IMR-90 (cell line): Measurements from ENCODE around the gene GALNT9. TPM values are rescaled to one million over a fixed set of nuclear protein-coding genes. Genes with fewer than 3 reads are reported as not detected.

Source experiments
- ATAC-seq: fragments of 200-7000 bp; cut with Tn5 transposase; 2 replicates; pipeline ENCODE4 v1.9.1; 2020; ENCODE audit warnings: low read depth, mild to moderate bottlenecking, moderate library complexity
- BruUV-seq: library from RNA; stranded (reverse); fragments of 400-500 nt; replicated peaks from 2 replicates; lab custom pipeline; 2021; lab: Mats Ljungman, UMichigan
- CTCF ChIA-PET: fragments of 300-600 bp; formaldehyde crosslinking; extraction: SDS; loops from one replicate; lab custom pipeline; 2021; ENCODE audit warnings: antibody characterized with exemption; lab: Yijun Ruan, JAX
- POLR2A ChIA-PET: fragments of 300-600 bp; sonication (Branson Sonifier 250); formaldehyde crosslinking; loops from one replicate; lab custom pipeline; 2022; ENCODE audit warnings: antibody characterized with exemption; ENCODE audit not compliant: unreplicated experiment; lab: Charles Lee
- DNase-seq: peaks from one replicate; pipeline ENCODE4 v3.0.0; 2013
- H2AFZ ChIP-seq: replicated peaks from 2 replicates; pipeline ENCODE3; 2013; ENCODE audit warnings: low read length, mild to moderate bottlenecking; ENCODE audit not compliant: poor library complexity
- H2AK5ac ChIP-seq: 2 replicates; pipeline ENCODE4 v1.6.1; 2013; ENCODE audit warnings: low read depth, low read length, inconsistent platforms
- H2AK9ac ChIP-seq: replicated peaks from 2 replicates; pipeline ENCODE3; 2013; ENCODE audit warnings: mild to moderate bottlenecking, low read depth, low read length, moderate library complexity; ENCODE audit not compliant: poor library complexity
- H2BK120ac ChIP-seq: 2 replicates; pipeline ENCODE4 v1.6.1; 2013; ENCODE audit warnings: low read depth, low read length, inconsistent platforms
- H2BK15ac ChIP-seq: 3 replicates; pipeline ENCODE4 v1.6.1; 2013; ENCODE audit warnings: low read depth, low read length, inconsistent platforms
- H2BK20ac ChIP-seq: 2 replicates; pipeline ENCODE4 v1.6.1; 2013; ENCODE audit warnings: low read depth, mild to moderate bottlenecking, inconsistent platforms, low read length, moderate library complexity
- H2BK5ac ChIP-seq: 2 replicates; pipeline ENCODE4 v1.6.1; 2013; ENCODE audit warnings: mild to moderate bottlenecking, low read depth, low read length, inconsistent platforms; ENCODE audit not compliant: poor library complexity, severe bottlenecking
- H3K14ac ChIP-seq: replicated peaks from 2 replicates; pipeline ENCODE4 v1.6.1; 2013; ENCODE audit warnings: low read depth, low read length, inconsistent platforms
- H3K18ac ChIP-seq: 2 replicates; pipeline ENCODE4 v1.6.1; 2013; ENCODE audit warnings: low read depth, low read length, control low read depth
- H3K23ac ChIP-seq: 2 replicates; pipeline ENCODE4 v1.6.1; 2013; ENCODE audit warnings: low read depth, low read length, inconsistent platforms
- H3K27ac ChIP-seq: 2 replicates; pipeline ENCODE4 v1.5.1; 2013; ENCODE audit warnings: mild to moderate bottlenecking, control low read depth, low read length; ENCODE audit not compliant: insufficient read depth
- H3K27me3 ChIP-seq: 2 replicates; pipeline ENCODE4 v1.6.1; 2013; ENCODE audit warnings: low read length; ENCODE audit not compliant: control insufficient read depth, insufficient read depth
- H3K36me3 ChIP-seq: 2 replicates; pipeline ENCODE4 v1.6.1; 2013; ENCODE audit warnings: low read length, mixed read lengths; ENCODE audit not compliant: control insufficient read depth, insufficient read depth
- H3K4ac ChIP-seq: 2 replicates; pipeline ENCODE4 v1.6.1; 2013; ENCODE audit warnings: low read depth, low read length, inconsistent platforms
- H3K4me1 ChIP-seq: 2 replicates; pipeline ENCODE4 v1.6.1; 2013; ENCODE audit warnings: low read length, mixed read lengths; ENCODE audit not compliant: control insufficient read depth, insufficient read depth
- H3K4me2 ChIP-seq: 2 replicates; pipeline ENCODE4 v1.6.1; 2013; ENCODE audit warnings: low read depth, mild to moderate bottlenecking, control low read depth, low read length, moderate library complexity
- H3K4me3 ChIP-seq: 2 replicates; pipeline ENCODE4 v1.5.1; 2013; ENCODE audit warnings: low read depth, mild to moderate bottlenecking, control low read depth, low read length, moderate library complexity; ENCODE audit not compliant: insufficient read depth
- H3K56ac ChIP-seq: 2 replicates; pipeline ENCODE4 v1.6.1; 2013; ENCODE audit warnings: low read length, inconsistent platforms; ENCODE audit not compliant: insufficient read depth; ENCODE audit errors: extremely low read depth
- H3K79me1 ChIP-seq, 2 experiments: 2 replicates each; pipeline ENCODE4 v1.6.1; 2013; ENCODE audit warnings: low read length in 2 of 2, inconsistent platforms in 1 of 2, low read depth in 1 of 2
- H3K9ac ChIP-seq: 2 replicates; pipeline ENCODE4 v1.6.1; 2013; ENCODE audit warnings: low read depth, low read length, control low read depth
- H3K9me1 ChIP-seq: 2 replicates; pipeline ENCODE4 v1.6.1; 2013; ENCODE audit warnings: low read length, inconsistent platforms; ENCODE audit not compliant: insufficient read depth
- H3K9me3 ChIP-seq: 2 replicates; pipeline ENCODE4 v1.6.1; 2013; ENCODE audit warnings: low read length; ENCODE audit not compliant: control insufficient read depth, insufficient read depth
- H4K20me1 ChIP-seq: 2 replicates; pipeline ENCODE4 v1.6.1; 2013; ENCODE audit warnings: low read length, inconsistent platforms; ENCODE audit not compliant: insufficient read depth
- H4K5ac ChIP-seq: 2 replicates; pipeline ENCODE4 v1.6.1; 2013; ENCODE audit warnings: mild to moderate bottlenecking, low read depth, low read length, control low read depth
- H4K8ac ChIP-seq, 2 experiments: 2 replicates each; pipeline ENCODE4 v1.6.1; 2013; ENCODE audit warnings: low read depth in 2 of 2, low read length in 2 of 2, control low read depth in 1 of 2, inconsistent platforms in 1 of 2
- H4K91ac ChIP-seq: 2 replicates; pipeline ENCODE4 v1.6.1; 2013; ENCODE audit warnings: low read depth, low read length, inconsistent platforms; ENCODE audit not compliant: insufficient read depth
- BHLHE40 ChIP-seq: fragments of 150-350 bp; IDR thresholded peaks from 2 replicates; pipeline ENCODE4 v1.6.1; 2016; ENCODE audit warnings: mild to moderate bottlenecking, low read depth, low read length
- CEBPB ChIP-seq: IDR thresholded peaks from 2 replicates; pipeline ENCODE4 v1.6.1; 2012; ENCODE audit warnings: low read depth, low read length, improper control_type of control experiment
- CHD1 ChIP-seq: IDR thresholded peaks from 2 replicates; pipeline ENCODE4 v1.6.1; 2012; ENCODE audit warnings: low read depth, low read length, improper control_type of control experiment
- CTCF ChIP-seq: conservative IDR thresholded peaks from 2 replicates; pipeline ENCODE4 v1.5.1; 2012; ENCODE audit warnings: mild to moderate bottlenecking, low read depth, low read length, improper control_type of control experiment
- FOS ChIP-seq: fragments of 150-350 bp; IDR thresholded peaks from 2 replicates; pipeline ENCODE4 v1.6.1; 2016; ENCODE audit warnings: low read depth, low read length
- MAFK ChIP-seq: IDR thresholded peaks from 2 replicates; pipeline ENCODE4 v1.6.1; 2012; ENCODE audit warnings: low read depth, low read length, improper control_type of control experiment
- MAZ ChIP-seq: IDR thresholded peaks from 2 replicates; pipeline ENCODE4 v1.6.1; 2012; ENCODE audit warnings: low read depth, mild to moderate bottlenecking, low read length, improper control_type of control experiment, moderate library complexity, borderline replicate concordance
- MXI1 ChIP-seq: IDR thresholded peaks from 2 replicates; pipeline ENCODE4 v1.6.1; 2012; ENCODE audit warnings: low read depth, mild to moderate bottlenecking, low read length, moderate library complexity, borderline replicate concordance
- NFE2L2 ChIP-seq: fragments of 150-350 bp; IDR thresholded peaks from 2 replicates; pipeline ENCODE4 v1.6.1; 2016; ENCODE audit warnings: low read depth, mild to moderate bottlenecking, low read length
- POLR2A ChIP-seq: IDR thresholded peaks from 2 replicates; pipeline ENCODE4 v1.6.1; 2012; ENCODE audit warnings: mild to moderate bottlenecking, low read depth, low read length
- RAD21 ChIP-seq: IDR thresholded peaks from 2 replicates; pipeline ENCODE4 v1.6.1; 2012; ENCODE audit warnings: low read length, improper control_type of control experiment
- RCOR1 ChIP-seq: IDR thresholded peaks from 2 replicates; pipeline ENCODE4 v1.6.1; 2012; ENCODE audit warnings: mild to moderate bottlenecking, low read length, improper control_type of control experiment; ENCODE audit not compliant: insufficient replicate concordance
- RFX5 ChIP-seq: IDR thresholded peaks from 2 replicates; pipeline ENCODE4 v1.8.0; 2012; ENCODE audit warnings: low read depth, mild to moderate bottlenecking, low read length, moderate library complexity
- SMC3 ChIP-seq: fragments of 150-350 bp; IDR thresholded peaks from 2 replicates; pipeline ENCODE4 v1.6.1; 2016; ENCODE audit warnings: low read depth, mild to moderate bottlenecking, antibody characterized with exemption, low read length, moderate library complexity
- WGBS, 2 experiments: methylation state at CpG; one replicate each; pipeline versions ENCODE4 v1.1.5 to v1.1.7; 2013; ENCODE audit warnings: missing lambda C conversion rate in 2 of 2; ENCODE audit not compliant: insufficient read length in 1 of 2; ENCODE audit errors: extremely low coverage in 2 of 2; 5-methylcytosine and 5-hydroxymethylcytosine counted together
- dilution Hi-C: fragments of 300-500 bp; cut with HindIII; formaldehyde crosslinking; loops from one replicate; pipeline ENCODE4 v1.14.3; 2018; ENCODE audit warnings: low sequenced_read_pairs; ENCODE audit not compliant: unreplicated experiment
- in situ Hi-C: fragments of 300-500 bp; cut with MboI; formaldehyde crosslinking; loops from 3 replicates; pipeline ENCODE4 v1.14.3; 2019; ENCODE audit warnings: low sequenced_read_pairs, inconsistent platforms, mixed read lengths
- intact Hi-C: fragments of 100-400 bp; cut with micrococcal nuclease; formaldehyde crosslinking; loops from 2 replicates; pipeline ENCODE4 v1.10.0; 2022
- polyA plus RNA-seq, 3 experiments: library from polyadenylated mRNA; depleted of rRNA; stranded (reverse); fragments of >200 nt; gene quantifications; 2 replicates each; pipeline ENCODE4 v1.2.3, GENCODE V29; 2012; ENCODE audit warnings: low replicate concordance in 1 of 3
- total RNA-seq: library from RNA; depleted of rRNA; stranded (reverse); fragments of >200 nt; gene quantifications from 2 replicates; pipeline ENCODE4 v1.2.3, GENCODE V29; 2012
- TF ChIP-seq, protein P1 (sequence below): fragments of 150-350 bp; IDR thresholded peaks from 2 replicates; pipeline ENCODE4 v1.6.1; 2017; ENCODE audit warnings: mild to moderate bottlenecking, antibody characterized with exemption, low read length, low read depth
- TF ChIP-seq, protein P2 (sequence below): fragments of 150-350 bp; IDR thresholded peaks from 2 replicates; pipeline ENCODE4 v1.6.1; 2016; ENCODE audit warnings: low read depth, mild to moderate bottlenecking, low read length, moderate library complexity, borderline replicate concordance

GALNT9 gene
- total and polyA plus RNA-seq, 2 of the 4 experiments (the other 2 are of a cell fraction) = under 0.01 to 0.12 TPM

DNA sequence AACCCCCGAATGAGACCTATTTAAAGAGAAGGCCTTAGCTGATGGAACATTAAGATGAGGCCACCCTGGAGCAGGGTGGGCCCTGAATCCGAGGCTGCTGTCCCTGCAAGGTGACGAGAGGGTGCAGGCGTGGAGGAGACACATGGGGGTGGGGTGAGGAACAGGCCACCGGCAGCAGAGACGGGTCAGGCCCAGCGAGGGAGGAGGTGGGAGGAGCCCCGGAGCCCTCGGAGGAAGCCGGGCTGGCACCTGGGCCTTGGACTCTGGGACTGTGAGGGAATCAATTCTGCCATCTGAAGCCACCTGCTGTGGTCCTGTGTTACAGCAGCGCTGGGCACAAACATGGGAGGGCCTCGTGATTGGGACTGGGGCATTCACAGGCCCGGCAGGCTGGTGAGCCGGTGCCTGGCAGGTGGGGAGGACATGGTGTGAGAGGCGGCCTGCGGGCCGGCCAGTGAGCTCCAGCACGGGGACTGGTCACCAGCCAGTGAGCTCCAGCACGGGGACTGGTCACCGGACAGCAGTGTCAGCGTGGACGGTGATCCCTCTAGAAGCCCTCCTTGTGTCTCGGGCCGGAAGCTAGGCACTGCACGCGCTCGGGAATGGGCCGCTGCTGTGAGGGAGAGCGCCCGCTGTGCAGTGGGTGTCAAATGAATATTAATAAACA, 138.4 kb downstream of the GALNT9 start:
- no peak overlapping the region for H3K9ac ChIP-seq
- H3K4me2 ChIP-seq = no peak overlapping the region
- no peak overlapping the region for H2BK120ac ChIP-seq
- dilution Hi-C loops (no loop called here), in situ Hi-C loops (no loop called here), intact Hi-C loops (no loop called here)
- no peak overlapping the region for H3K4me3 ChIP-seq
- BruUV-seq = no TSS peak
- peaks cover 7% of the 10 kb centered on the region; the same call in 1 of the 2 replicates for H3K27me3 ChIP-seq
- CTCF ChIA-PET = no interaction called here
- H3K23ac ChIP-seq = no peak overlapping the region
- H3K14ac ChIP-seq = no peak overlapping the region
- H3K27ac ChIP-seq = no peak overlapping the region
- no peak overlapping the region for H2AK9ac ChIP-seq
- H4K8ac ChIP-seq = no peak overlapping the region; a peak in 1 of 4 replicates
- TF ChIP-seq MAZ (no peak), CHD1 (no peak), RFX5 (no peak), FOS (no peak), MXI1 (no peak), SMC3 (no peak), RCOR1 (no peak), POLR2A (no peak), CTCF (no peak), NFE2L2 (no peak), RAD21 (no peak), MAFK (no peak), BHLHE40 (no peak), CEBPB (no peak)
- TF ChIP-seq, protein P1, sequence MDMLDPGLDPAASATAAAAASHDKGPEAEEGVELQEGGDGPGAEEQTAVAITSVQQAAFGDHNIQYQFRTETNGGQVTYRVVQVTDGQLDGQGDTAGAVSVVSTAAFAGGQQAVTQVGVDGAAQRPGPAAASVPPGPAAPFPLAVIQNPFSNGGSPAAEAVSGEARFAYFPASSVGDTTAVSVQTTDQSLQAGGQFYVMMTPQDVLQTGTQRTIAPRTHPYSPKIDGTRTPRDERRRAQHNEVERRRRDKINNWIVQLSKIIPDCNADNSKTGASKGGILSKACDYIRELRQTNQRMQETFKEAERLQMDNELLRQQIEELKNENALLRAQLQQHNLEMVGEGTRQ = no peak
- TF ChIP-seq, protein P2, sequence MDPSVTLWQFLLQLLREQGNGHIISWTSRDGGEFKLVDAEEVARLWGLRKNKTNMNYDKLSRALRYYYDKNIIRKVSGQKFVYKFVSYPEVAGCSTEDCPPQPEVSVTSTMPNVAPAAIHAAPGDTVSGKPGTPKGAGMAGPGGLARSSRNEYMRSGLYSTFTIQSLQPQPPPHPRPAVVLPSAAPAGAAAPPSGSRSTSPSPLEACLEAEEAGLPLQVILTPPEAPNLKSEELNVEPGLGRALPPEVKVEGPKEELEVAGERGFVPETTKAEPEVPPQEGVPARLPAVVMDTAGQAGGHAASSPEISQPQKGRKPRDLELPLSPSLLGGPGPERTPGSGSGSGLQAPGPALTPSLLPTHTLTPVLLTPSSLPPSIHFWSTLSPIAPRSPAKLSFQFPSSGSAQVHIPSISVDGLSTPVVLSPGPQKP = no peak
- H4K5ac ChIP-seq = no peak overlapping the region
- H3K18ac ChIP-seq = no peak overlapping the region
- H4K20me1 ChIP-seq = no peaks in the 10 kb centered on the region; the same call in 1 of the 2 replicates
- no peaks in the 10 kb centered on the region for H3K9me1 ChIP-seq
- peaks cover 5% of the 10 kb centered on the region; the same call in 1 of the 2 replicates for H3K4me1 ChIP-seq
- POLR2A ChIA-PET = no interaction called here
- H2AFZ ChIP-seq = no peak overlapping the region
- no peak overlapping the region for H2AK5ac ChIP-seq
- no peak for ATAC-seq
- no peak overlapping the region for H2BK15ac ChIP-seq
- H3K79me1 ChIP-seq = no peaks in the 10 kb centered on the region
- DNase-seq = no peak
- H2BK5ac ChIP-seq = no peak overlapping the region
- H3K36me3 ChIP-seq = no peaks in the 10 kb centered on the region
- H3K9me3 ChIP-seq = peaks cover 12% of the 10 kb centered on the region
- WGBS, 2 experiments = 92% methylated on average over 14 of the region's 30 CpGs; no CpG with 5 or more reads in 1 of the 2 experiments
- H3K4ac ChIP-seq = no peak overlapping the region
- H3K56ac ChIP-seq = no peak overlapping the region
- H4K91ac ChIP-seq = no peak overlapping the region
- no peak overlapping the region for H2BK20ac ChIP-seq
